Esophagus (tissue), 2 donors: ENCODE results near the gene ACTN2. TPM values are rescaled to one million over a fixed set of nuclear protein-coding genes. Genes with fewer than 3 reads are reported as not detected.
A peak's percentile ranks its signal among the peaks of the same experiment; 100 is the strongest.

Experiments used
- H3K27ac ChIP-seq, 2 donors: one replicate each; pipeline ENCODE4 v1.5.1; 2013; ENCODE audit warnings: low read depth in 2 of 2, mild to moderate bottlenecking in 2 of 2, inconsistent platforms in 1 of 2, low read length in 1 of 2, moderate library complexity in 1 of 2
- H3K27me3 ChIP-seq, 2 donors: one replicate each; pipeline ENCODE4 v1.6.1; 2013; ENCODE audit warnings: low read length in 2 of 2, control low read depth in 1 of 2, mild to moderate bottlenecking in 1 of 2; ENCODE audit not compliant: insufficient read depth in 2 of 2, control insufficient read depth in 1 of 2
- H3K36me3 ChIP-seq, 2 donors: one replicate each; pipeline ENCODE4 v1.6.1; 2013; ENCODE audit warnings: low read length in 1 of 2; ENCODE audit not compliant: control insufficient read depth in 2 of 2, insufficient read depth in 2 of 2
- H3K4me1 ChIP-seq, 2 donors: one replicate each; pipeline ENCODE4 v1.6.1; 2013; ENCODE audit warnings: low read length in 1 of 2; ENCODE audit not compliant: control insufficient read depth in 2 of 2, insufficient read depth in 2 of 2
- H3K4me3 ChIP-seq, 2 donors: one replicate each; pipeline ENCODE4 v1.5.1; 2013; ENCODE audit warnings: low read length in 2 of 2, mild to moderate bottlenecking in 2 of 2, low read depth in 1 of 2, moderate library complexity in 1 of 2
- H3K9me3 ChIP-seq, 2 donors: one replicate each; pipeline ENCODE4 v1.6.1; 2013; ENCODE audit warnings: mild to moderate bottlenecking in 2 of 2, low read depth in 1 of 2, low read length in 1 of 2, moderate library complexity in 1 of 2; ENCODE audit not compliant: control insufficient read depth in 2 of 2, insufficient read depth in 1 of 2
- WGBS, 2 donors: extraction: QIAGEN DNeasy Blood & Tissue Kit; methylation state at CpG; one replicate each; pipeline ENCODE4 v1.1.7; 2013; 5-methylcytosine and 5-hydroxymethylcytosine counted together
- polyA plus RNA-seq, 2 donors: library from polyadenylated mRNA; stranded (reverse); fragments of 200-250 nt; gene quantifications; one replicate each; pipeline ENCODE4 v1.2.3, GENCODE V29; 2013
- donor health status: healthy with polysubstance abuse.
- donor health status: Bipolar disorder and iron deficiency.

The ACTN2 gene
- polyA plus RNA-seq, result under 1 TPM; 0.59 to 0.75 TPM

DNA sequence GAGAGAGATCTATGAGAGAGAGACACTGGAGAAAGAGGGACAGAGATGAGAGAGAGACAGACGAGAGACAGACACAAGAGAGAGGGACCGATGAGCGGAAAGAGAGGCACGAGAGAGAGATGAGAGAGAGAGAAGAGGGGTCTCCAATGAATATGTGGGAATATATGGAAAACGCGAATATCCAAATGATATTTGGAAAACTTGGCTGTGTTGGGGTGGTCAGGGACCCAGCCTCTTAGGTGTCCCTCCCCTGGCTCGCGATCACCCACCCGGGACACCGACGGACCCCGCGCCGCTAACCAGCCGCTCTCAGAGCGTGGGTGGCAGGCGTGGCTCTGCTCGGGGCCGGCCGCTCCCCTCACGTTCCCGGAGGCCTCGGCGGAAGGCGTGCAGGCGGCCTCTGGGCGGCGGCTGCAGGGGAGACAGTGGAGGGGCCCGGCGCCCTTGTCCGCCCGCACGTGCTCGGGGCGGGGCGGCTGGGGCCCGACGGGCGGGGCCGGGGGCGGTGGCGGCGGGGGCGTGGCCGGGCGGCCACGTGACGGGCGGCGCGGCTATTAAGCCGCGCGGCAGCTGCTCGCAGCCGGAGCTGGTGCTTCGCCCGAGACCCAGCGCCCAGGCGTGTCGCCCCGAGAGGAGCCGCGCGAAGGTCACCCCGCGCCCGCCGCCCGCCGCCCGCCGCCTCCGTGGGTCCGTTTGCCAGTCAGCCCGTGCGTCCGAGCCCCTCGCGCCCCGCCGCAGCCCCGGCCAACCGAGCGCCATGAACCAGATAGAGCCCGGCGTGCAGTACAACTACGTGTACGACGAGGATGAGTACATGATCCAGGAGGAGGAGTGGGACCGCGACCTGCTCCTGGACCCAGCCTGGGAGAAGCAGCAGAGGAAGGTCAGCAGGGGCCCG is at the start of gene ACTN2:
ACTN2 (plus strand) TSS at position 583 of the 898 bp plus-strand sequence; CDS start at position 758, 175 bp downstream.
- H3K9me3 ChIP-seq, result no peaks in the 10 kb centered on the region
- 7% methylated on average over 78 to 93 of the region's 93 CpGs for WGBS, 2 donors
- H3K4me1 ChIP-seq, result peaks cover 6% of the 10 kb centered on the region in 2 donors
- no peak within 1 kb of the TSS for H3K27ac ChIP-seq
- H3K36me3 ChIP-seq, result no peaks in the 10 kb centered on the region
- H3K4me3 ChIP-seq, result peak within 1 kb of the TSS; percentile 32 to 42
- no peaks in the 10 kb centered on the region for H3K27me3 ChIP-seq

DNA sequence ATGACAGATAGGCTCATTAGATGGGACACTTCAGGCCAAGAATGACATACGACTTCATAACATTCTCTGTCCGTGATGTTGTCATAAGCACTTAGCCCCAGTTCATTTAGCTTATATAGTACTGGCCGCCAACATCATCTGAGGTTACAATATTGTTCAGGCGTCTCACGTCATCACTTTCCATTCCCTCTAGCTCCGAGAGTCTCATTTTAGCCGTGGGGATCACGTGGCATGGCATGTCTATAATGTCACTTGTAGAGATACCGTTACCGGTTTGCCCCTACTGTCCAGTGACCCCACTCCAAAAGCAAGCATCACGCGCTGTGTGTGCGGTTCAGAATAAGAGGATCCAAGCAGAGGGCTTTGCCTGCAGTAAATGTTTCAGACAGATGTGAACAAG is 47.4 kb upstream of the ACTN2 start:
- Histone ChIP-seq H3K36me3 (no peaks in the 10 kb centered on the region), H3K9me3 (no peaks in the 10 kb centered on the region), H3K4me3 (no peak overlapping the region), H3K27me3 (no peaks in the 10 kb centered on the region), H3K4me1 (no peaks in the 10 kb centered on the region), H3K27ac (no peak overlapping the region)
- 84 to 87% methylated on average over 13 of the region's 13 CpGs for WGBS, 2 donors

- no peaks in the 10 kb centered on the region for H3K9me3 ChIP-seq
- no peak overlapping the region for H3K27ac ChIP-seq
- H3K4me3 ChIP-seq, result no peak overlapping the region
- H3K27me3 ChIP-seq, result no peaks in the 10 kb centered on the region
- no peaks in the 10 kb centered on the region for H3K36me3 ChIP-seq
- WGBS, 2 donors, result 59 to 62% methylated on average over 4 of the region's 4 CpGs
- no peaks in the 10 kb centered on the region for H3K4me1 ChIP-seq
Observed at GRCh38 chr1:236639686-236640085, 46.6 kb upstream of the ACTN2 start.

DNA sequence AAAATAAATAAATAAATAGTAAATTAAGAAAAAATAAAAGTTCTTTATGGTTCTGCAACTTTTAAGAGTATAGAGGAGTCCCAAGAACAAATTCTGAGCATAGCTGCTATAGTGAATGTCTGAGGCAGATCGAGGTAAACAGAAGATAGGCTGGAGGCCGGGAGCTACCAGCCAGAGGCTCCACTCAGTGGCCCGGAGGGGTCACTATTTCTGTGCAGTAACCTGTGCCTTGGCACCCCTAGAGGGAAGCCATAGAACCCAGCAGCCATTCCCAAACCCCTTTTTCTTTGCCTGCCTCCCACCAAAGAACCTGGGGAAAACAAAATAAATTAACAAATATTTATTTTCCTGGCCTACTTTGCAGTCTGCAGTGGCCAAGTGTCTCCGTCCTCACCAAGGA is 43.5 kb upstream of the ACTN2 start:
- WGBS, 2 donors, result 65 to 83% methylated on average over 4 of the region's 4 CpGs
- no peaks in the 10 kb centered on the region for H3K9me3 ChIP-seq
- no peak overlapping the region for H3K27ac ChIP-seq
- no peaks in the 10 kb centered on the region for H3K27me3 ChIP-seq
- no peaks in the 10 kb centered on the region for H3K36me3 ChIP-seq
- H3K4me3 ChIP-seq, result no peak overlapping the region
- H3K4me1 ChIP-seq, result no peaks in the 10 kb centered on the region

DNA sequence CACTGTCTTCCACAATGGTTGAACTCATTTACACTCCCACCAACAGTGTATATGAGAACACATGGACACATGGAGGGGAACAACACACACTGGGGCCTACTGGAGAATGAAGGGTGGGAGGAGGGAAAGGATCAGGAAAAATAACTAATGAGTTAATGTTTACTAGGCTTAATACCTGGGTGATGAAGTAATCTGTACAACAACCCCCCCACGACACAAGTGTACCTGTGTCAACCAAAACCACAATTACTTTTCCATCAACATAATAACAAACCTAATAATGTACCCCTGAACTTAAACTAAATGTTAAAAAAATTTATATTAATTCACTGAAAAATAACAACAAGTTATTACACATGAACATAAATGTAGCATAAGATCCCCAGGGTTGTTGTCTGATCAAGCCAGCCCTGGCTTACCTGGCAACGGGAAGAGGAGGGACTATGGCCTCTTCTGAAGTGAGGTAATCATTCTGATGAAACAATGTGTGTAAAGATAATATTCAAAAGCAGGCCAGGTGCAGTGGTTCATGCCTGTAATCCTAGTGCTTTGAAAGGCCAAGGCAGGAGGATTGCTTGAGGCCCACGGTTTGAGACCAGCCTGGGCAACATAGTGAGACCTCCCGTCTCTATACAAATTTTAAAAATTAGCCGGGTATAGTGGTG is 41.2 kb upstream of the ACTN2 start:
- 71 to 81% methylated on average over 5 of the region's 5 CpGs for WGBS, 2 donors

DNA sequence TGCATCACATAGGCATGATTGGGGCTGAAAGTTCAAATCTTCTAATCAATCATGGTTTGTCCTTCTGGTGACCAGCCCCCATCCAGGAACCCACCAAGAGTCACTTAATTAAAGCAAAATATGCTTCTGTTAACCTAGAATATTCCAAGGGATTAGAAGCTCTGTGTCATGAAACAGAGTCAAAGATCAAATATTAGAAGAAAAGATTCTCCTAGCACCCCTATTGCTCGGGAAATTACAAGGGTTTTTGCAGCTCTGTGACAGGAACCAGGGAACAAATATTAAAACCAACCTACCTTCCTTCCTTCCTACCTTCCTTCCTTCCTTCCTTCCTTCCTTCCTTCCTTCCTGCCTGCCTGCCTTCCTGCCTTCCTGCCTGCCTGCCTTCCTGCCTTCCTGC is 31.8 kb upstream of the ACTN2 start:
- Histone ChIP-seq H3K4me3 (no peak overlapping the region), H3K9me3 (no peaks in the 10 kb centered on the region), H3K27me3 (no peaks in the 10 kb centered on the region), H3K36me3 (no peaks in the 10 kb centered on the region), H3K27ac (no peak overlapping the region), H3K4me1 (no peaks in the 10 kb centered on the region)
- 62 to 71% methylated on average over 1 of the region's 1 CpG for WGBS, 2 donors

More for the DNA sequence above, 41.2 kb upstream of the ACTN2 start:
- H3K36me3 ChIP-seq, result no peaks in the 10 kb centered on the region
- H3K4me3 ChIP-seq, result no peak overlapping the region
- H3K27me3 ChIP-seq, result no peaks in the 10 kb centered on the region
- H3K4me1 ChIP-seq, result no peaks in the 10 kb centered on the region
- no peak overlapping the region for H3K27ac ChIP-seq
- no peaks in the 10 kb centered on the region for H3K9me3 ChIP-seq

DNA sequence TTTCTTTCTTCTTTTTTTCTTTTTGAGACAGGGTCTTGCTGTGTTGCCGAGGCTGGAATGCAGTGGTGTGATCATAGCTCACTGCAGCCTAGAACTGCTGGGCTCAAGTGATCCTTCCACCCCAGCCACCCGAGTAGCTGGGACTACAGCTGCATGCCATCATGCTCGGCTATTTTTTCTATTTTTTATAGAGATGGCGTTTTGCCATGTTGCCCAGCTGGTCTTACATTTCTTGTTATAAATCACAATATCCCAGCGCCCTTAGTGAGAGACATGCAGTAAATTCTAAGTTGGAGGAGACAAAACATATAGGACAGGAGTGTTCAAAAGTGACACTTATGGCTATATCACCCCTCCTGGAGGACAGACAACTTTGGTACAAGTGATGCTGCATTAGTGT is 31.3 kb upstream of the ACTN2 start:
- Histone ChIP-seq H3K4me3 (no peak overlapping the region), H3K27ac (no peak overlapping the region), H3K27me3 (no peaks in the 10 kb centered on the region), H3K36me3 (no peaks in the 10 kb centered on the region), H3K4me1 (no peaks in the 10 kb centered on the region), H3K9me3 (no peaks in the 10 kb centered on the region)
- 42 to 43% methylated on average over 5 of the region's 5 CpGs for WGBS, 2 donors

- Histone ChIP-seq H3K9me3 (no peaks in the 10 kb centered on the region), H3K27me3 (no peaks in the 10 kb centered on the region), H3K36me3 (no peaks in the 10 kb centered on the region), H3K4me1 (no peaks in the 10 kb centered on the region), H3K4me3 (no peak overlapping the region), H3K27ac (no peak overlapping the region)
- 95 to 96% methylated on average over 8 of the region's 8 CpGs for WGBS, 2 donors
Observed at GRCh38 chr1:236657398-236657797, 28.9 kb upstream of the ACTN2 start.

DNA sequence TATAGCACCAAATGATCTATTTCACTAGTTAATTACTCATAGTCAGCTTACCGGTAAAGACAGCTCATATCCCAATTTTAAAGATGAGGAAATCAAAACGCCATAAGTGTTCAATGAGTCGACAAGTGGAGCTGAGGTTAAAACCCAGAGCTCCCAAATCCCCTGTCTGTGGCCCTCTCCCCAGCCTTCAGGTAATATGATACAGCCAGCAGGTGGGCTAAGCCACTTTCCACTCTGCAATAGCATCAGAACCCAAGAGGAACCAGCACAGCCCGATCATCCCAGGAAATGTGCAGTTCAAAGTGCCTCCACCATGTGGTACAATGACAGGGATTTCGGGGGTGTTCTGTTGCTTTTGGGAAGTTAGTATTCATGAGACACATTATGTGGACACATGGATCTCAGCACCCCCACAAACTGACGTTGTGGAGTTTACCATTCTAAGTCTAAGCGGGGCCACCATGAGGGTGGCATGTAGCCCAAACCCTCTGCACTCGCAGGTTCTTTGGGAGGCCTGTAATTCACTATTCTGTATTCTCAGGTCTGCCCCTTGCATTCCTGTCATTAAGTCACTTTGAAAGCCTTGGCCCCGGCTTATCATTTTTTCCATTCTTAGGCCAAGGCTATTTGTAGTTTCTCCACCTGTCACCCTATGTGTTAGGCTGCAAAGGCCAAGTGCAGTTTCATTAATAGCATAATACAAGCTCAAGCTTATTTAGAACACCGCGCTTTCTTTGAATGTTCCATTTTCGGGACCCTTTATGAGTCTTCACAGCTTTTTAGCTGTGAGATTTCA is 26.3 kb upstream of the ACTN2 start:
- H3K4me3 ChIP-seq, result no peak overlapping the region
- H3K36me3 ChIP-seq, result no peaks in the 10 kb centered on the region
- H3K4me1 ChIP-seq, result no peaks in the 10 kb centered on the region
- WGBS, 2 donors, result 77 to 82% methylated on average over 12 of the region's 12 CpGs
- H3K27ac ChIP-seq, result no peak overlapping the region
- H3K27me3 ChIP-seq, result no peaks in the 10 kb centered on the region
- H3K9me3 ChIP-seq, result no peaks in the 10 kb centered on the region
